ENCODE data around the gene EXOC3L1. TPM values are rescaled to one million over a fixed set of nuclear protein-coding genes. Genes with fewer than 3 reads are reported as not detected.

EXOC3L1 gene
- total and polyA plus RNA-seq, 12 donors = 1.8 to 8.8 (median 3.2) TPM

GRCh38 chr16:67156143-67156844, 33.6 kb downstream of the EXOC3L1 start:
- Histone ChIP-seq H3K4me1 (peaks cover 11 to 42% (median 33%) of the 10 kb centered on the region in 9 donors), H3K4me3 (no peak overlapping the region), H3K36me3 (peaks cover 0 to 7% (median 0%) of the 10 kb centered on the region in 9 donors), H3K27me3 (peaks cover 0 to 10% (median 0%) of the 10 kb centered on the region in 7 donors), H3K27ac (no peak overlapping the region), H3K9me3 (no peaks in the 10 kb centered on the region)
- DNase-seq (no peak), ATAC-seq (no peak)
- TF ChIP-seq CTCF (IDR thresholded peaks at IDR 0.05) = no peak
- intact Hi-C loops (cut with DNase I) = loop anchor here in 4 of 10 donors (5.0 to 10.0 kb wide), 3 partner anchors 141 to 179 kb away; no protein-coding TSS in a partner anchor
- WGBS, 2 donors = 65 to 67% methylated on average over 15 of the region's 15 CpGs

GRCh38 chr16:67155295-67156142, 34.4 kb downstream of the EXOC3L1 start:
- Histone ChIP-seq H3K4me1 (peaks cover 8 to 44% (median 35%) of the 10 kb centered on the region in 9 donors), H3K36me3 (peaks cover 0 to 7% (median 0%) of the 10 kb centered on the region in 9 donors), H3K27me3 (peaks cover 0 to 15% (median 0%) of the 10 kb centered on the region in 7 donors), H3K27ac (no peak overlapping the region), H3K4me3 (peak overlapping the region in 7 of 10 donors; percentile 14 to 35 (median 31)), H3K9me3 (no peaks in the 10 kb centered on the region)
- peak; percentile 92 to 99 (median 97) for TF ChIP-seq CTCF (IDR thresholded peaks at IDR 0.05)
- intact Hi-C loops (cut with DNase I) = loop anchor here in 9 of 10 donors (1.0 to 10.0 kb wide), 8 partner anchors 30 to 179 kb away; no protein-coding TSS in a partner anchor
- DNase-seq (peak; percentile 66 to 81), ATAC-seq (peak; percentile 46 to 67 (median 54))
- 11 to 13% methylated on average over 67 to 74 of the region's 74 CpGs for WGBS, 2 donors

GRCh38 chr16:67154578-67155294, 35.2 kb downstream of the EXOC3L1 start:
- DNase-seq (no peak), ATAC-seq (no peak)
- peaks cover 0 to 7% (median 0%) of the 10 kb centered on the region in 9 donors for H3K36me3 ChIP-seq
- peak overlapping the region in 7 of 10 donors; percentile 14 to 35 (median 31) for H3K4me3 ChIP-seq
- H3K27ac ChIP-seq = no peak overlapping the region
- peaks cover 0 to 23% (median 0%) of the 10 kb centered on the region in 7 donors for H3K27me3 ChIP-seq
- 24 to 37% methylated on average over 61 of the region's 61 CpGs for WGBS, 2 donors
- TF ChIP-seq CTCF (IDR thresholded peaks at IDR 0.05) = no peak
- H3K4me1 ChIP-seq = peaks cover 10 to 45% (median 35%) of the 10 kb centered on the region in 9 donors
- no peaks in the 10 kb centered on the region for H3K9me3 ChIP-seq
- intact Hi-C loops (cut with DNase I) = loop anchor here (1.0 to 10.0 kb wide), 10 partner anchors 31 to 178 kb away; no protein-coding TSS in a partner anchor

Data from heart right ventricle (tissue), 16 donors.